T-helper 1 cell treated with Interleukin-12 subunit alpha and Interleukin-12 subunit beta and Interleukin-4 antibody, amounts not matched to agents 30 μg/mL and 1 μg/mL, for 36 hours (primary cell): Measurements from ENCODE around the gene SLC23A2.
"Not testable (repeated sequence)": the region's sequence is repeated elsewhere in the genome, so short reads cannot be mapped to it uniquely, and the experiment has no call there.

Source experiments
- H3K27ac Mint-ChIP-seq: one replicate; pipeline ENCODE4 v1.8.0; 2021; ENCODE audit warnings: mild to moderate bottlenecking, mixed read lengths
- H3K27me3 Mint-ChIP-seq: one replicate; pipeline ENCODE4 v1.8.0; 2021; ENCODE audit warnings: low read depth, mixed read lengths
- H3K36me3 Mint-ChIP-seq: one replicate; pipeline ENCODE4 v1.8.0; 2021; ENCODE audit warnings: low read depth, mixed read lengths
- H3K4me1 Mint-ChIP-seq: one replicate; pipeline ENCODE4 v1.8.0; 2021; ENCODE audit warnings: low read depth, mixed read lengths
- H3K4me3 Mint-ChIP-seq: one replicate; pipeline ENCODE4 v1.8.0; 2021; ENCODE audit warnings: mild to moderate bottlenecking, moderate library complexity, mixed read lengths
- H3K9me3 Mint-ChIP-seq: one replicate; pipeline ENCODE4 v1.8.0; 2021; ENCODE audit warnings: mixed read lengths

SLC23A2 gene

GRCh38 chr20:4944518-4945313 lies 56.6 kb downstream of the SLC23A2 start:
- Mint-ChIP-seq H3K27me3 (no peaks in the 10 kb centered on the region), H3K27ac (no peak overlapping the region), H3K4me3 (no peak overlapping the region), H3K9me3 (no peaks in the 10 kb centered on the region), H3K4me1 (peaks cover 27% of the 10 kb centered on the region), H3K36me3 (peaks cover 6% of the 10 kb centered on the region)

DNA sequence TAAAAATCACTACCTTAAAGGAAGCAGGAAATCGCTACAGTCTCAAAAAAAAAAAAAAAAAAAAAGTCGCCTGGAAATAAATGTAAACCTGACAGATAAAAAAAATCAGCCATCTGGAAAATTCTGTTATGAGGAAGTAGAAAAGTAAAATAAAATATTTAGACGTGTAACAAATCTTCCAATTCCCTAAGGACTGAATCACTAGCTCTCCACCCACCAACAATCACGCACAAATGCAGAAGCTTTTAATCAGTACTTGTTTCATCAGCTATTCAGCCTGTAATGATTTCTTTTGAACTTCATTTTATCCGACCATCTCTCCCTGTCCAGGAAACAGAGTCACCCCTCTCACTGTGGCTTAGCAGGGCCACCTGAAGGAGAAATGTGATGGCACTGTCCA lies 59.0 kb downstream of the SLC23A2 start:
- Mint-ChIP-seq H3K27me3 (no peaks in the 10 kb centered on the region), H3K36me3 (peaks cover 6% of the 10 kb centered on the region), H3K4me3 (no peak overlapping the region), H3K27ac (no peak overlapping the region), H3K4me1 (peaks cover 15% of the 10 kb centered on the region), H3K9me3 (no peaks in the 10 kb centered on the region)

GRCh38 chr20:4937407-4938319 lies 63.6 kb downstream of the SLC23A2 start:
- no peaks in the 10 kb centered on the region for H3K9me3 Mint-ChIP-seq
- H3K27ac Mint-ChIP-seq, result peak overlapping the region; percentile 2
- peaks cover 2% of the 10 kb centered on the region for H3K36me3 Mint-ChIP-seq
- H3K27me3 Mint-ChIP-seq, result no peaks in the 10 kb centered on the region
- H3K4me3 Mint-ChIP-seq, result no peak overlapping the region
- H3K4me1 Mint-ChIP-seq, result peaks cover 5% of the 10 kb centered on the region

GRCh38 chr20:4936851-4937406 lies 64.4 kb downstream of the SLC23A2 start:
- Mint-ChIP-seq H3K27ac (no peak overlapping the region), H3K36me3 (peaks cover 4% of the 10 kb centered on the region), H3K27me3 (no peaks in the 10 kb centered on the region), H3K4me1 (peaks cover 3% of the 10 kb centered on the region), H3K4me3 (no peak overlapping the region), H3K9me3 (no peaks in the 10 kb centered on the region)

DNA sequence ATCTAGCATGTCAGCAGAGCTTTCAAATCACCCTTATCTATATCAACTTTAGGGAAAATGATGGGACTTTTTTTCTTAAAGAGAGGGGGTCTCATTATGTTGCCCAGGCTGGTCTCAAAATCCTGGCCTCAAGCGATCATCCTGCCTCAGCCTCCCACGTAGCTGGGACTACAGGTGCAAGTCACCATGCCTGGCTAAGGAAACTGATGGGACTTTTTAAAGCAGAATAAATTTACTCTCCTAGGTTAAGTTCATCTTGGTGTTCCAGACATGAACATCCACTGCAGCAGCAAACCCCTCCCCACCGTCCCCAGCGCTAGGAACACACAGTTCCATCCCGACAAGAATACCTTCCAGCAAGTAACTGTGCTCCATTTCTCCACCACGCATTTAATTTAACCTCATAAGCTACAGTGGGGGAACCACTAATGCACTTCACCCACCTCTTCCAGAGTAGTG lies 64.9 kb downstream of the SLC23A2 start:
- Mint-ChIP-seq H3K4me1 (peaks cover 2% of the 10 kb centered on the region), H3K4me3 (no peak overlapping the region), H3K27ac (no peak overlapping the region), H3K9me3 (no peaks in the 10 kb centered on the region), H3K36me3 (peaks cover 4% of the 10 kb centered on the region), H3K27me3 (no peaks in the 10 kb centered on the region)

GRCh38 chr20:4932061-4932460 lies 69.2 kb downstream of the SLC23A2 start:
- H3K36me3 Mint-ChIP-seq, result peaks cover 7% of the 10 kb centered on the region
- no peak overlapping the region for H3K27ac Mint-ChIP-seq
- H3K4me3 Mint-ChIP-seq, result no peak overlapping the region
- H3K9me3 Mint-ChIP-seq, result no peaks in the 10 kb centered on the region
- H3K4me1 Mint-ChIP-seq, result peaks cover 8% of the 10 kb centered on the region
- H3K27me3 Mint-ChIP-seq, result no peaks in the 10 kb centered on the region

DNA sequence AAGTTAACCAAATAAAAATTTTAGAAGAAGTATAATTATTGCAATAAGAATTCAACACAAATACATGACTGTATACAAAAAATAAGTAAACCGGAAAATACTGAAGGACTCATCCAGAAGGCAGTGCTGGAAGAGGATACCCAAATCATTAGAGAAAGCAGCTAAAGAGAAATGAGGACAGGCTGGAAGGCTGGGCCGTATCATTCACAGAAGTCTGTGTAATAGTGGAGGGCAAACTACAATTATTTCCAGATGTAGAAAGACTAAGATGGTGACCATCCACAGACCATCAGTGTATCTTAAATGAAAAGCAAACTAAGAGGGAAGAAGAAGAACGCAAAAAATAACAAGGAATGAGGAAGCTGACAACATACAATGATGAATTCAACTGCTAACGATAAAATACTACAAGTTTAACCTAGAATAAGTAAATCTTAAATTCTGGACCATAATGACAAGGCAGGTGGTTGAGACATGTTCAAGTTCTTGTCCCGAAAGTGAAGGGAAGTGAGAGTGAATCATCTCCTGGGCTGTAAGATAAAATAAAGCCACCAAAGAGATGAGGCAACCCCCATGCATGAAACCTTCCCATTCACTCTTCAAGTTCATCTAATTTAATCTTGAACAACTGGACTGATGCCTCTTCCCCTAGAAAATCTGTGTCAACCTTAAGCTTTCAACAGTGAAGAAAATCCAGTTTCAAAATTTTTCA lies 71.5 kb downstream of the SLC23A2 start:
- Mint-ChIP-seq H3K27me3 (no peaks in the 10 kb centered on the region), H3K27ac (no peak overlapping the region), H3K4me3 (no peak overlapping the region), H3K4me1 (peaks cover 10% of the 10 kb centered on the region), H3K36me3 (peaks cover 11% of the 10 kb centered on the region), H3K9me3 (no peaks in the 10 kb centered on the region)

DNA sequence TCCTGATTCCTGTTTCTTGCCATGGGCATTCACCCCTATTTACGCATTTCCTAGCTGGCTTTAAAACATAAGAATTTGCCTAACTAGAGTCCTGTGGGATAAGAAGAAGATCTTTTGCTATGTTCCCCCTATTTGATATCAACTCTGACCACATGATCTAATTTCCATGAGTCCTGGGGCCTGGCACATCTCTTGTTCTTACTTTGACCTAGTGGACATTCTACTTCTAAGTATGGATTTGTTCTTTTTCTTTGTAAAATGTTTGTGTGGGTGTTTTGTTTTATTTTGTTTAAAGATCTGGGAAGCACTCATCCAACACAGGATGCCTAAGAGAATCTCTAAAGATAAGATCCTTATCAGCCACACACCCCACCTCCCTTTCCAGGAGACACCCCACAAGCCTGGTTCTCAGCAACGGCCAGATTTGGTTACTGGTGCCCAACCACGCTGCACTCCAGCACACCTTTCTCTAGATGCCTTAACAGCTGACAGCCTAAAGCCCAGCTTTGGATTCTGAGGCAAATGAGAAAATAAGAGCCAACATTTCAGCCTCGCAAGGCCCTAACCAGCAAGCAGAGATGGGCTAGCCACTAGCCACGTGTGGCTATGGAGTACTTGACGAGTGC lies 74.7 kb downstream of the SLC23A2 start:
- peaks cover 10% of the 10 kb centered on the region for H3K36me3 Mint-ChIP-seq
- H3K27ac Mint-ChIP-seq, result no peak overlapping the region
- H3K9me3 Mint-ChIP-seq, result no peaks in the 10 kb centered on the region

DNA sequence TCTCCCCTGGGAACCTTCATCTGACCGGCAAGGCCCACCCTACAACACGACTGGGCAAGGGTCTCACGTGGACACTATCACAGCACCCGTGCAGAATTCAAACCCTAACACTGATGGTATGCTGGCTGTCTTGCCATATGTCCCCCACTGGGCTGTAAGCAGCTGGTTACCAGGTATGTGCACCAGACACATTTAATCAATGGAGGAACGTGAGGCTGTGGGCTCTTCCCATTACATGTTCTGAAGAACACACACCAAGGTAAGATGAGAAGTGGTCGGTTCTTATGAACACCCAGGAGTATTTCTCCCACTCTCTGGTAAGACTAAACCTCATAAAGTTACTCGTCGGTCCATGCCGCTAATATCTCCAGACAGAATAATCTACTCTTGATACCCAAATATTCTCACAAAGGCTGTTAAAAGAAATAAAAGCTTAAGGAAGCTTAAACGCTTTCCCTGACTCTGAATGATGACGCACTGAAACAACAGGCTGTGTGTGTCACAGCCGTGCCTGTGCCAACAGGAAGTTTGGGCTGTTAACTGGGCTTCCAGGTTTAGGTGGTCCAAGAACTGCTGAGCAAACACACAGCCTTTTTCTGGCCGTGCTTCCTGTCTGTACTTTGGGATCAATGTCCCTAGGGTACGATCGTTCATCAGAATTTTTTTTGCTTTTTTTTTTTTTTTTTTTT lies 75.3 kb downstream of the SLC23A2 start:
- H3K4me1 Mint-ChIP-seq, result peaks cover 10% of the 10 kb centered on the region
- no peak overlapping the region for H3K4me3 Mint-ChIP-seq
- no peaks in the 10 kb centered on the region for H3K9me3 Mint-ChIP-seq
- H3K27me3 Mint-ChIP-seq, result no peaks in the 10 kb centered on the region
- H3K36me3 Mint-ChIP-seq, result peaks cover 10% of the 10 kb centered on the region
- H3K27ac Mint-ChIP-seq, result no peak overlapping the region

More for the DNA sequence above, 74.7 kb downstream of the SLC23A2 start:
- peaks cover 10% of the 10 kb centered on the region for H3K4me1 Mint-ChIP-seq
- no peaks in the 10 kb centered on the region for H3K27me3 Mint-ChIP-seq
- no peak overlapping the region for H3K4me3 Mint-ChIP-seq

DNA sequence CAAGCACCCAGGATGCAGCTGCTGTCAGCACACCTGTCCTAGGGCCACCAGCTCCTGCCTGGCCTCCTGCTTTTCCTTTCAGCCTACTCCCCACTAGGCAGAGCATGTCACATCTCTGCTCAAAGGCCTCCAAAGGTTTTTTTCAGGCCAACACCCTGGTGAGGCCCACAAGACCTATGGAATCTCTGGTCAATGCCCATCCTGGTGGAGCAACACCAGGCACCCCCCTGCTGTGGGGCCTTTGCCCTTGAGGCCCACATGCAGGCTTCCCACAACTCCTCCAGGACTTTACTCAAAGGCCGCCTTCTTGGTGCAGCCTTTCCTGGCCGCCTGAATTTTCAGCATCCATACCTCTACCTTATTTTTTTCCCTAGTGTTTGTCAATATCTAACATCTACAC lies 76.9 kb downstream of the SLC23A2 start:
- no peak overlapping the region for H3K4me3 Mint-ChIP-seq
- no peaks in the 10 kb centered on the region for H3K9me3 Mint-ChIP-seq
- no peak overlapping the region for H3K27ac Mint-ChIP-seq
- H3K4me1 Mint-ChIP-seq, result peaks cover 7% of the 10 kb centered on the region
- no peaks in the 10 kb centered on the region for H3K27me3 Mint-ChIP-seq
- H3K36me3 Mint-ChIP-seq, result peaks cover 7% of the 10 kb centered on the region

GRCh38 chr20:4924032-4924431 lies 77.3 kb downstream of the SLC23A2 start:
- peaks cover 7% of the 10 kb centered on the region for H3K4me1 Mint-ChIP-seq
- no peaks in the 10 kb centered on the region for H3K9me3 Mint-ChIP-seq
- no peaks in the 10 kb centered on the region for H3K27me3 Mint-ChIP-seq
- no peak overlapping the region for H3K4me3 Mint-ChIP-seq
- peaks cover 7% of the 10 kb centered on the region for H3K36me3 Mint-ChIP-seq
- no peak overlapping the region for H3K27ac Mint-ChIP-seq

DNA sequence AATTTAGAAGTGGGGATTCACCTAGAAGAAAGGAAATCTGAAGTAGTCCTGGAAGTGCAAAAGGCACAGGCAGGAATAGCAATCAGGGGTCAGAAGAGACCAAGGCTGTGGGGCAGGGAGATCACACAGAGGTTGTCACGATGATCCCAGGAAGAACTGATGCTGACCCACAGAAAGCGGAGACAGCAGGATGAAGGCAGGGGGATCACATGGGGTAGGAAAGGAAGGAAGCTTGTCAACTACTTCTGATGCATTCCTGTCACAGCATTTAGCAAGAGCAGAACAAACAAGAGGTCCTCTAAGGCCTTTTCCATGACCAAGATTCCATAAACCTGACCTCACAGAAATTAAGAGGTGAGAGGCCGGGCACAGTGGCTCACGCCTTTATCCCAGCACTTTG lies 79.1 kb downstream of the SLC23A2 start:
- H3K4me3 Mint-ChIP-seq, result no peak overlapping the region
- peaks cover 8% of the 10 kb centered on the region for H3K36me3 Mint-ChIP-seq
- H3K4me1 Mint-ChIP-seq, result peaks cover 2% of the 10 kb centered on the region
- H3K27me3 Mint-ChIP-seq, result no peaks in the 10 kb centered on the region
- H3K9me3 Mint-ChIP-seq, result no peaks in the 10 kb centered on the region
- H3K27ac Mint-ChIP-seq, result no peak overlapping the region

DNA sequence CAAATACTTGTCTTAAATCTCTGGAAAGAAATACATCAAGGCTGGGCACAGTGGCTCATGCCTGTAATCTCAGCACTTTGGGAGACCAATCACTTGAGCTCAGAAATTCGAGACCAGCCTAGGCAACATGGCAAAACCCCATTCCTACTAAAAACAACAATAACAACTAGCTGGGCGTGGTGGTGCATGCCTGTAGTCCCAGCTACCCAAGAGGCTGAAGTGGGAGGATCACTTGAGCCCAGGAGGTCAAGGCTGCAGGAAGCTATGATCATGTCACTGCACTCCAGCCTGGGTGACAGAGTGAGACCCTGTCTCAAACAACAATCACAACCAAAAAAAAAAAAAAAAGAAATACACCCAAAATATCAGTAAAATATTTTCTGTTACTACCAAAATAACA lies 80.0 kb downstream of the SLC23A2 start:
- not testable (repeated sequence) for H3K27me3 Mint-ChIP-seq, H3K4me3 Mint-ChIP-seq, H3K27ac Mint-ChIP-seq, H3K36me3 Mint-ChIP-seq, H3K4me1 Mint-ChIP-seq, H3K9me3 Mint-ChIP-seq
